PFSK-1 (cell line): ENCODE data around the gene PANK4.

ENCODE experiments used
- REST ChIP-seq, 2 experiments: IDR thresholded peaks; 2 replicates each; pipeline versions ENCODE4 v1.6.1 to v1.8.0; 2011 to 2012; ENCODE audit warnings: low read depth in 2 of 2, low read length in 2 of 2, control low read depth in 1 of 2, inconsistent platforms in 1 of 2, mild to moderate bottlenecking in 1 of 2, moderate library complexity in 1 of 2; ENCODE audit not compliant: insufficient read depth in 1 of 2
- TAF1 ChIP-seq: IDR thresholded peaks from 2 replicates; pipeline ENCODE4 v1.6.1; 2012; ENCODE audit warnings: low read length, control low read depth, borderline replicate concordance; ENCODE audit not compliant: insufficient read depth

- TF ChIP-seq TAF1 (no peak), REST (IDR thresholded peaks at IDR 0.05; ENCODE audit: insufficient read depth in 1 of 2, low read depth in 2 of 2, low read length in 2 of 2) (no peak)
Observed at GRCh38 chr1:2518528-2518927, 7.9 kb downstream of the PANK4 start.
